Measurements from ENCODE around the gene PAQR3. TPM values are rescaled to one million over a fixed set of nuclear protein-coding genes. Genes with fewer than 3 reads are reported as not detected.

Gene PAQR3
- total and polyA plus RNA-seq, 2 experiments from 2014 or later, result 13.1 to 19.2 TPM

DNA sequence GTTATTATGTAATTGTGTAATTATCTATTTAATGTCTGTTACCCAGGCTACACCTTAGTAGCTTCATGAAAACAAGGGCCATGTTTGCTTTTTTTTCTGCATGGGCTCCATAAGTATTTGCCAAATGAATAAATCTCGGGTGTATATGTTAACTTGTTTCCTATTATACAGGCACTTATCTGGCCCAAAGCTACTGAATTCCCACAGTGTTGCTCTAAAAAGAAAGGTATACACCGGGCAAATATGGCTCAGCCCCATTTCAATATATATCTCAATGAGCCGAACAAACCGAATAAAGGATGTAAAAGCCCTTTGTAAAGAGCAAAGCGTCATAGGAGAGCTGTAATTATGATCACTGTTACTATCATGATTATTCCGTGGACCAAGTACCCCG is 767 bp downstream of the PAQR3 start:
- Histone ChIP-seq H3F3A (ENCODE audit: insufficient read depth) (no peaks in the 10 kb centered on the region), H3K4me2 (ENCODE audit: unreplicated experiment) (peak overlapping the region; percentile 96), H3K9ac (peak overlapping the region; percentile 94), H3K27ac (peak overlapping the region; percentile 65), H3K27me3 (replicated peaks; ENCODE audit: insufficient read depth) (no peaks in the 10 kb centered on the region), H2AFZ (peak overlapping the region; percentile 100), H3K4me1 (ENCODE audit: insufficient read depth) (peaks cover 17% of the 10 kb centered on the region), H3K9me3 (ENCODE audit: low read depth) (no peaks in the 10 kb centered on the region), H3K36me3 (ENCODE audit: low read depth) (no peaks in the 10 kb centered on the region), H3K9me2 (ENCODE audit: insufficient read depth) (no peaks in the 10 kb centered on the region), H4K20me1 (ENCODE audit: insufficient read depth) (no peaks in the 10 kb centered on the region), H3K79me2 (ENCODE audit: insufficient read depth) (peaks cover 5% of the 10 kb centered on the region; the same call in 1 of the 2 replicates), H3K4me3 (peak overlapping the region; percentile 94)
- WGBS, 2 experiments (ENCODE audit: low coverage in 1 of 2, low lambda C conversion rate in 2 of 2, missing lambda C conversion rate in 2 of 2), result 0 to 3% methylated on average over 7 of the region's 7 CpGs
- TF ChIP-seq EZH2phosphoT487 (IDR thresholded peaks at IDR 0.05; ENCODE audit: insufficient read depth, low read depth) (no peak), EZH2 (IDR thresholded peaks at IDR 0.05; ENCODE audit: insufficient read depth, poor library complexity, severe bottlenecking) (no peak)
- in situ Hi-C loops (cut with MboI), result loop anchor here (25.0 kb wide), 2 partner anchors 1274 to 1374 kb away; no protein-coding TSS in a partner anchor
- DNase-seq, result peak; percentile 50

DNA sequence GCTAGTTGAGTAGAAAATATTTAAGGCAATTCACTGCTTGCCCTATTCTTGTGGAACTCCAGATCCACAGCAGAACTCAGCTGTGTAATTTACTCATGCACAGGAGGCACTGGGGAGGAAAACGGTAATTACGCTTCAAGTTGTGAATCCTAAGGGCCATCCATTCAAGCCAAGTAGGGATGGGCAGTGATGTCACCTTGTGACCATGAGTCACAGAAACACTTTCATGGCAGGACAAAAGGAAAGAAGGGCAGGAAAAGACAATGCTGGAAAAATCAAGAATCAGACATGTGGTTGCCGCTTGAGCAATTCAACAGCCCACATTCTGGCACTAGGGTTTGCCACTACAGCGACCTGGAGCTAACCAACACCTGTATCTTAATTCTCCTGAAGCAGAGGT is 1.4 kb downstream of the PAQR3 start:
- TF ChIP-seq EZH2 (IDR thresholded peaks at IDR 0.05; ENCODE audit: insufficient read depth, poor library complexity, severe bottlenecking) (no peak), EZH2phosphoT487 (IDR thresholded peaks at IDR 0.05; ENCODE audit: insufficient read depth, low read depth) (no peak)
- no peaks in the 10 kb centered on the region for H4K20me1 ChIP-seq (ENCODE audit: insufficient read depth)
- 19 to 23% methylated on average over 4 of the region's 4 CpGs for WGBS, 2 experiments (ENCODE audit: low coverage in 1 of 2, low lambda C conversion rate in 2 of 2, missing lambda C conversion rate in 2 of 2)
- no peaks in the 10 kb centered on the region for H3F3A ChIP-seq (ENCODE audit: insufficient read depth)
- DNase-seq, result peak; percentile 75
- H2AFZ ChIP-seq, result peak overlapping the region; percentile 100; the same call in 1 of the 2 replicates
- H3K27ac ChIP-seq, result peak overlapping the region; percentile 65
- in situ Hi-C loops (cut with MboI), result loop anchor here (25.0 kb wide), 2 partner anchors 1274 to 1374 kb away; no protein-coding TSS in a partner anchor
- H3K4me3 ChIP-seq, result peak overlapping the region; percentile 94
- H3K9me2 ChIP-seq (ENCODE audit: insufficient read depth), result no peaks in the 10 kb centered on the region
- H3K27me3 ChIP-seq (replicated peaks; ENCODE audit: insufficient read depth), result no peaks in the 10 kb centered on the region
- H3K79me2 ChIP-seq (ENCODE audit: insufficient read depth), result peaks cover 5% of the 10 kb centered on the region; the same call in 1 of the 2 replicates
- H3K4me1 ChIP-seq (ENCODE audit: insufficient read depth), result peaks cover 17% of the 10 kb centered on the region
- no peaks in the 10 kb centered on the region for H3K36me3 ChIP-seq (ENCODE audit: low read depth)
- H3K4me2 ChIP-seq (ENCODE audit: unreplicated experiment), result peak overlapping the region; percentile 96
- peak overlapping the region; percentile 94 for H3K9ac ChIP-seq
- H3K9me3 ChIP-seq (ENCODE audit: low read depth), result no peaks in the 10 kb centered on the region

DNA sequence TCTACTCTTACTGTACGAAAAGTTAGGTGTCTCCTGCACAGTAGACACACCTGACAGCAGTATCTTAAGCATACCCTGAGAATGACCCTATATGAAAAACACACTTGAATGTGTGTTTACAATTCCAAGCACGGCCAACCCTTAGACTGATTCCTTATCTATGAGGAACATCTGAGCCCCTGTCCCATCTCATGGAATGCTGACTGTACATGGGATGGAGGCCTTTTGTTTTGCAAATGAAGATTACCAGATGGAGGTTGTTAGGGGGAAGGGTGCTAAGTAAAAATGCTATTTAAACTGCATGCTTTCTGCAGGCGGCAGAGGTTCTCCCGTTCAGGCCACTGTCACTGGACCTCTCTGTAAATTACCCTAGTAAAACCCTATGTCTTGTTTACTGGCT is 2.2 kb downstream of the PAQR3 start:
- no peaks in the 10 kb centered on the region for H3K27me3 ChIP-seq (replicated peaks; ENCODE audit: insufficient read depth)
- H3K4me3 ChIP-seq, result no peak overlapping the region
- in situ Hi-C loops (cut with MboI), result loop anchor here (25.0 kb wide), 2 partner anchors 1275 to 1375 kb away; no protein-coding TSS in a partner anchor
- H3K4me2 ChIP-seq (ENCODE audit: unreplicated experiment), result no peak overlapping the region
- WGBS, 2 experiments (ENCODE audit: low coverage in 1 of 2, low lambda C conversion rate in 2 of 2, missing lambda C conversion rate in 2 of 2), result 69 to 73% methylated on average over 4 of the region's 4 CpGs
- no peaks in the 10 kb centered on the region for H3K9me2 ChIP-seq (ENCODE audit: insufficient read depth)
- no peak for TF ChIP-seq EZH2 (IDR thresholded peaks at IDR 0.05; ENCODE audit: insufficient read depth, poor library complexity, severe bottlenecking)
- TF ChIP-seq EZH2phosphoT487 (IDR thresholded peaks at IDR 0.05; ENCODE audit: insufficient read depth, low read depth), result no peak
- no peak overlapping the region for H3K9ac ChIP-seq
- H3F3A ChIP-seq (ENCODE audit: insufficient read depth), result no peaks in the 10 kb centered on the region
- peaks cover 17% of the 10 kb centered on the region for H3K4me1 ChIP-seq (ENCODE audit: insufficient read depth)
- no peaks in the 10 kb centered on the region for H3K9me3 ChIP-seq (ENCODE audit: low read depth)
- no peak for DNase-seq
- no peak overlapping the region for H2AFZ ChIP-seq
- H3K27ac ChIP-seq, result no peak overlapping the region
- peaks cover 5% of the 10 kb centered on the region; the same call in 1 of the 2 replicates for H3K79me2 ChIP-seq (ENCODE audit: insufficient read depth)
- no peaks in the 10 kb centered on the region for H3K36me3 ChIP-seq (ENCODE audit: low read depth)
- no peaks in the 10 kb centered on the region for H4K20me1 ChIP-seq (ENCODE audit: insufficient read depth)

DNA sequence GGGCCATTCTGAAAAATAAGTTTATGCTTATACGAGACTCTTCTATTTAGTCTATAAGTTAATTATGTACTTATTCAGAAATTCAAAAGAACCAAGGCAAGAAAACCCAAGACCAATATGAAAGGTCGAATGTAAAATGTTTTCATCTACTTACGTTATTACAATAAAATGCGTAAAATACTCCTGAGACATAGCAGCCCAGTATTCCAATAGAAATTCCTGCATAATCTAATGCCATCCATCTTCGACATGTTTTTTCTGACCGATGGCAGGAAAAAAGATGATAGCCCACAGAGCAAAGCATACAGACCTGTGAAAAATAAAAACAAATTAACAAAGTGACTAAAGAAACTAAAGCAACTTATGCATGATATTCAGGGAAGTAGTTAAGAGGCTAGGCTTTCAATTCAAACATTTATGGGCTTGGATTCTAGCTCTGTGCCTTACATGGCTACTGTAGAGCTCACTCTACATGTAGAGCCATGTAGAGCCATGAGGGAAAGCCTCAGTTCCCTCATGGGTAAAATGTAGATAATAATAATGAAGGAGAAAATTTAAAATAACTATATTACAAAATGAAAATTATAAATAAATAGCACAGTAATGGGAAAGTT is 9.1 kb downstream of the PAQR3 start:
- no peaks in the 10 kb centered on the region for H3K9me3 ChIP-seq (ENCODE audit: low read depth)
- H3K27ac ChIP-seq, result no peak overlapping the region
- H3K4me3 ChIP-seq, result no peak overlapping the region
- H3K79me2 ChIP-seq (ENCODE audit: insufficient read depth), result no peaks in the 10 kb centered on the region
- no peak overlapping the region for H2AFZ ChIP-seq
- no peak overlapping the region for H3K4me2 ChIP-seq (ENCODE audit: unreplicated experiment)
- TF ChIP-seq EZH2 (IDR thresholded peaks at IDR 0.05; ENCODE audit: insufficient read depth, poor library complexity, severe bottlenecking) (no peak), EZH2phosphoT487 (IDR thresholded peaks at IDR 0.05; ENCODE audit: insufficient read depth, low read depth) (no peak)
- H3F3A ChIP-seq (ENCODE audit: insufficient read depth), result no peaks in the 10 kb centered on the region
- no peak for DNase-seq
- in situ Hi-C loops (cut with MboI), result loop anchor here (25.0 kb wide), 2 partner anchors 1282 to 1382 kb away; no protein-coding TSS in a partner anchor
- WGBS, 2 experiments (ENCODE audit: low coverage in 1 of 2, low lambda C conversion rate in 2 of 2, missing lambda C conversion rate in 2 of 2), result 93 to 96% methylated on average over 6 of the region's 6 CpGs
- H3K36me3 ChIP-seq (ENCODE audit: low read depth), result peaks cover 21% of the 10 kb centered on the region
- no peaks in the 10 kb centered on the region for H3K27me3 ChIP-seq (replicated peaks; ENCODE audit: insufficient read depth)
- H4K20me1 ChIP-seq (ENCODE audit: insufficient read depth), result no peaks in the 10 kb centered on the region
- no peaks in the 10 kb centered on the region for H3K9me2 ChIP-seq (ENCODE audit: insufficient read depth)
- H3K4me1 ChIP-seq (ENCODE audit: insufficient read depth), result no peaks in the 10 kb centered on the region
- H3K9ac ChIP-seq, result no peak overlapping the region

All from GM23248 (cell line).